Activated T-helper 17 cell treated with anti-CD3 and anti-CD28 coated beads, Interleukin-2, amount 50 U/mL, for 72 hours (primary cell): ENCODE measurements around the gene PRDM10. TPM values are rescaled to one million over a fixed set of nuclear protein-coding genes. Genes with fewer than 3 reads are reported as not detected.
A peak's percentile ranks its signal among the peaks of the same experiment; 100 is the strongest.

ENCODE experiments used
- ATAC-seq: fragments of 150-1000 bp; cut with Tn5 transposase; replicated peaks from 2 replicates; pipeline ENCODE4 v1.10.0; 2021; ENCODE audit warnings: mild to moderate bottlenecking, moderate library complexity
- H3K27ac Mint-ChIP-seq: one replicate; pipeline ENCODE4 v1.8.0; 2022; ENCODE audit warnings: mixed read lengths
- H3K27me3 Mint-ChIP-seq: one replicate; pipeline ENCODE4 v1.8.0; 2022; ENCODE audit warnings: mixed read lengths
- H3K36me3 Mint-ChIP-seq: one replicate; pipeline ENCODE4 v1.8.0; 2022; ENCODE audit warnings: low read depth, mild to moderate bottlenecking, mixed read lengths
- H3K4me1 Mint-ChIP-seq: one replicate; pipeline ENCODE4 v1.8.0; 2022; ENCODE audit warnings: mixed read lengths
- H3K4me3 Mint-ChIP-seq: one replicate; pipeline ENCODE4 v1.8.0; 2022; ENCODE audit warnings: mild to moderate bottlenecking, mixed read lengths
- H3K9me3 Mint-ChIP-seq: one replicate; pipeline ENCODE4 v1.8.0; 2022; ENCODE audit warnings: mixed read lengths
- total RNA-seq, 2 donors: library from RNA; stranded (reverse); gene quantifications; one replicate each; pipeline ENCODE4 v1.2.3, GENCODE V29; 2022

Gene PRDM10
- total RNA-seq, 2 donors from 2014 or later, result 12.2 to 16.6 TPM

GRCh38 chr11:129932381-129933067, 70.1 kb downstream of the PRDM10 start:
- Mint-ChIP-seq H3K4me3 (no peak overlapping the region), H3K27me3 (no peaks in the 10 kb centered on the region), H3K36me3 (peaks cover 52% of the 10 kb centered on the region), H3K4me1 (no peaks in the 10 kb centered on the region), H3K27ac (no peak overlapping the region), H3K9me3 (no peaks in the 10 kb centered on the region)
- no peak for ATAC-seq

- no peak overlapping the region for H3K4me3 Mint-ChIP-seq
- H3K4me1 Mint-ChIP-seq, result no peaks in the 10 kb centered on the region
- H3K27ac Mint-ChIP-seq, result no peak overlapping the region
- H3K27me3 Mint-ChIP-seq, result no peaks in the 10 kb centered on the region
- no peaks in the 10 kb centered on the region for H3K9me3 Mint-ChIP-seq
- peaks cover 57% of the 10 kb centered on the region for H3K36me3 Mint-ChIP-seq
- no peak for ATAC-seq
Measured at GRCh38 chr11:129930743-129931142, 71.9 kb downstream of the PRDM10 start.

GRCh38 chr11:129930296-129930695, 72.3 kb downstream of the PRDM10 start:
- Mint-ChIP-seq H3K9me3 (no peaks in the 10 kb centered on the region), H3K4me1 (no peaks in the 10 kb centered on the region), H3K27me3 (no peaks in the 10 kb centered on the region), H3K27ac (no peak overlapping the region), H3K36me3 (peaks cover 60% of the 10 kb centered on the region), H3K4me3 (no peak overlapping the region)
- no peak for ATAC-seq

GRCh38 chr11:129929721-129930120, 72.9 kb downstream of the PRDM10 start:
- no peak overlapping the region for H3K4me3 Mint-ChIP-seq
- H3K36me3 Mint-ChIP-seq, result peaks cover 60% of the 10 kb centered on the region
- no peak overlapping the region for H3K27ac Mint-ChIP-seq
- H3K4me1 Mint-ChIP-seq, result no peaks in the 10 kb centered on the region
- no peaks in the 10 kb centered on the region for H3K27me3 Mint-ChIP-seq
- H3K9me3 Mint-ChIP-seq, result no peaks in the 10 kb centered on the region
- no peak for ATAC-seq

GRCh38 chr11:129928923-129929692, 73.5 kb downstream of the PRDM10 start:
- H3K27me3 Mint-ChIP-seq, result no peaks in the 10 kb centered on the region
- no peak overlapping the region for H3K4me3 Mint-ChIP-seq
- peaks cover 60% of the 10 kb centered on the region for H3K36me3 Mint-ChIP-seq
- no peaks in the 10 kb centered on the region for H3K9me3 Mint-ChIP-seq
- H3K4me1 Mint-ChIP-seq, result no peaks in the 10 kb centered on the region
- H3K27ac Mint-ChIP-seq, result no peak overlapping the region
- no peak for ATAC-seq

- peaks cover 5% of the 10 kb centered on the region for H3K4me1 Mint-ChIP-seq
- H3K27ac Mint-ChIP-seq, result no peak overlapping the region
- no peak overlapping the region for H3K4me3 Mint-ChIP-seq
- H3K36me3 Mint-ChIP-seq, result peaks cover 47% of the 10 kb centered on the region
- H3K9me3 Mint-ChIP-seq, result no peaks in the 10 kb centered on the region
- H3K27me3 Mint-ChIP-seq, result no peaks in the 10 kb centered on the region
- ATAC-seq, result no peak
Measured at GRCh38 chr11:129922674-129923073, 80.0 kb downstream of the PRDM10 start.

GRCh38 chr11:129918361-129918760, 84.3 kb downstream of the PRDM10 start:
- Mint-ChIP-seq H3K36me3 (peaks cover 63% of the 10 kb centered on the region), H3K4me3 (no peak overlapping the region), H3K27me3 (no peaks in the 10 kb centered on the region), H3K9me3 (no peaks in the 10 kb centered on the region), H3K27ac (no peak overlapping the region), H3K4me1 (peaks cover 2% of the 10 kb centered on the region)
- no peak for ATAC-seq

- no peak for ATAC-seq
- Mint-ChIP-seq H3K27ac (no peak overlapping the region), H3K27me3 (no peaks in the 10 kb centered on the region), H3K9me3 (no peaks in the 10 kb centered on the region), H3K4me3 (no peak overlapping the region), H3K4me1 (no peaks in the 10 kb centered on the region), H3K36me3 (peaks cover 63% of the 10 kb centered on the region)
Measured at GRCh38 chr11:129917231-129917630, 85.4 kb downstream of the PRDM10 start.

GRCh38 chr11:129911298-129911697, 91.3 kb downstream of the PRDM10 start:
- ATAC-seq, result no peak
- no peaks in the 10 kb centered on the region for H3K9me3 Mint-ChIP-seq
- peaks cover 6% of the 10 kb centered on the region for H3K4me1 Mint-ChIP-seq
- peak overlapping the region; percentile 2 for H3K4me3 Mint-ChIP-seq
- H3K27ac Mint-ChIP-seq, result peak overlapping the region; percentile 76
- H3K36me3 Mint-ChIP-seq, result peaks cover 83% of the 10 kb centered on the region
- H3K27me3 Mint-ChIP-seq, result no peaks in the 10 kb centered on the region

GRCh38 chr11:129910360-129910759, 92.3 kb downstream of the PRDM10 start:
- Mint-ChIP-seq H3K27ac (no peak overlapping the region), H3K27me3 (no peaks in the 10 kb centered on the region), H3K9me3 (no peaks in the 10 kb centered on the region), H3K4me3 (no peak overlapping the region), H3K4me1 (peaks cover 6% of the 10 kb centered on the region), H3K36me3 (peaks cover 83% of the 10 kb centered on the region)
- no peak for ATAC-seq

- no peak overlapping the region for H3K4me3 Mint-ChIP-seq
Measured at GRCh38 chr11:129905402-129905801, 97.2 kb downstream of the PRDM10 start.

GRCh38 chr11:129896062-129896461, 106.6 kb downstream of the PRDM10 start:
- H3K9me3 Mint-ChIP-seq, result no peaks in the 10 kb centered on the region

More at GRCh38 chr11:129905402-129905801, 97.2 kb downstream of the PRDM10 start:
- H3K36me3 Mint-ChIP-seq, result peaks cover 85% of the 10 kb centered on the region
- no peaks in the 10 kb centered on the region for H3K4me1 Mint-ChIP-seq
- H3K27ac Mint-ChIP-seq, result no peak overlapping the region
- H3K27me3 Mint-ChIP-seq, result no peaks in the 10 kb centered on the region
- no peaks in the 10 kb centered on the region for H3K9me3 Mint-ChIP-seq
- no peak for ATAC-seq

GRCh38 chr11:129895126-129896041, 107.3 kb downstream of the PRDM10 start, which contains the start of gene NFRKB:
NFRKB (minus strand) TSS chr11:129895578; CDS start chr11:129892849, 2,729 bp downstream.
- Mint-ChIP-seq H3K27ac (peak within 1 kb of the TSS; percentile 84), H3K4me3 (peak within 1 kb of the TSS; percentile 86), H3K27me3 (no peaks in the 10 kb centered on the region), H3K4me1 (peaks cover 29% of the 10 kb centered on the region), H3K36me3 (peaks cover 44% of the 10 kb centered on the region), H3K9me3 (no peaks in the 10 kb centered on the region)
- ATAC-seq, result peak; percentile 98

More at GRCh38 chr11:129896062-129896461, 106.6 kb downstream of the PRDM10 start:
- H3K27ac Mint-ChIP-seq, result peak overlapping the region; percentile 81
- no peak for ATAC-seq
- H3K4me3 Mint-ChIP-seq, result peak overlapping the region; percentile 86
- H3K27me3 Mint-ChIP-seq, result no peaks in the 10 kb centered on the region
- H3K36me3 Mint-ChIP-seq, result peaks cover 42% of the 10 kb centered on the region
- peaks cover 29% of the 10 kb centered on the region for H3K4me1 Mint-ChIP-seq
